Neural cell (in vitro differentiated cells): ENCODE data around the gene MDFIC. TPM values are rescaled to one million over a fixed set of nuclear protein-coding genes. Genes with fewer than 3 reads are reported as not detected.

ENCODE experiments used
- H2AFZ ChIP-seq: fragments of 200-600, 300-800 bp; sonication (generic), shearing (Covaris generic); 2 replicates; pipeline ENCODE4 v1.6.0; 2014; ENCODE audit warnings: low read depth, mild to moderate bottlenecking, antibody characterized with exemption, low read length, moderate library complexity
- H3F3A ChIP-seq: fragments of 200-600 bp; shearing (Covaris generic); 2 replicates; pipeline ENCODE4 v1.6.1; 2016; ENCODE audit warnings: mild to moderate bottlenecking, moderate library complexity, mixed read lengths, antibody characterized with exemption, low read length; ENCODE audit not compliant: insufficient read depth, poor library complexity, severe bottlenecking
- H3K27ac ChIP-seq: fragments of 200-600, 300-800 bp; sonication (generic), shearing (Covaris generic); 2 replicates; pipeline ENCODE4 v1.5.1; 2014; ENCODE audit warnings: mild to moderate bottlenecking, low read length, moderate library complexity
- H3K27me3 ChIP-seq: fragments of 300-800, 200-600 bp; sonication (generic), shearing (Covaris generic); 2 replicates; pipeline ENCODE4 v1.6.0; 2014; ENCODE audit warnings: mild to moderate bottlenecking, low read depth, low read length, moderate library complexity; ENCODE audit not compliant: insufficient read depth
- H3K36me3 ChIP-seq: fragments of 300-800, 200-600 bp; sonication (generic), shearing (Covaris generic); 2 replicates; pipeline ENCODE4 v1.5.1; 2014; ENCODE audit warnings: mild to moderate bottlenecking, antibody characterized with exemption, low read length, moderate library complexity; ENCODE audit not compliant: insufficient read depth
- H3K4me2 ChIP-seq: fragments of 300-800, 200-600 bp; sonication (generic), shearing (Covaris generic); 2 replicates; pipeline ENCODE4 v1.6.0; 2014; ENCODE audit warnings: mild to moderate bottlenecking, low read length
- H3K4me3 ChIP-seq: fragments of 300-800, 200-600 bp; sonication (generic), shearing (Covaris generic); 2 replicates; pipeline ENCODE4 v1.5.1; 2014; ENCODE audit warnings: mild to moderate bottlenecking, low read length, moderate library complexity
- H3K79me2 ChIP-seq: fragments of 200-600 bp; shearing (Covaris generic); replicated peaks from 2 replicates; pipeline ENCODE4 v1.6.0; 2014; ENCODE audit warnings: mild to moderate bottlenecking, low read length, moderate library complexity; ENCODE audit not compliant: insufficient read depth
- H3K9ac ChIP-seq: fragments of 300-800, 200-600 bp; sonication (generic), shearing (Covaris generic); 2 replicates; pipeline ENCODE4 v1.6.1; 2016; ENCODE audit warnings: mild to moderate bottlenecking, low read length, mixed read lengths
- H3K9me2 ChIP-seq: fragments of 200-600 bp; shearing (Covaris generic); 2 replicates; pipeline ENCODE4 v1.6.1; 2016; ENCODE audit warnings: mild to moderate bottlenecking, low read length, mixed read lengths; ENCODE audit not compliant: insufficient read depth
- H3K9me3 ChIP-seq: fragments of 200-600, 300-800 bp; sonication (generic), shearing (Covaris generic); 2 replicates; pipeline ENCODE4 v1.6.1; 2016; ENCODE audit warnings: mild to moderate bottlenecking, mixed run types, low read length, moderate library complexity, mixed read lengths
- H4K20me1 ChIP-seq: fragments of 200-600 bp; shearing (Covaris generic); 2 replicates; pipeline ENCODE4 v1.6.1; 2016; ENCODE audit warnings: mild to moderate bottlenecking, mixed run types; ENCODE audit not compliant: insufficient read depth
- CTCF ChIP-seq: fragments of 450-650 bp; IDR thresholded peaks from 2 replicates; pipeline ENCODE4 v1.5.1; 2014; ENCODE audit warnings: antibody characterized with exemption, mild to moderate bottlenecking, moderate library complexity; ENCODE audit not compliant: poor library complexity, severe bottlenecking
- EP300 ChIP-seq: fragments of 450-650 bp; conservative IDR thresholded peaks from 2 replicates; pipeline ENCODE4 v1.6.1; 2014; ENCODE audit warnings: antibody characterized with exemption, mild to moderate bottlenecking, moderate library complexity; ENCODE audit not compliant: poor library complexity, severe bottlenecking
- EZH2 ChIP-seq: fragments of 200-600, 300-800 bp; shearing (Covaris generic), sonication (generic); IDR thresholded peaks from 2 replicates; pipeline ENCODE4 v1.6.1; 2014; ENCODE audit warnings: antibody characterized with exemption, low read length, borderline replicate concordance, mild to moderate bottlenecking; ENCODE audit not compliant: insufficient read depth, poor library complexity, severe bottlenecking
- MXI1 ChIP-seq: fragments of 450-650 bp; conservative IDR thresholded peaks from 2 replicates; pipeline ENCODE4 v1.6.1; 2014; ENCODE audit warnings: antibody characterized with exemption, mild to moderate bottlenecking; ENCODE audit not compliant: poor library complexity, severe bottlenecking
- POLR2AphosphoS5 ChIP-seq: IDR thresholded peaks from 2 replicates; pipeline ENCODE4 v1.6.1; 2012
- RAD21 ChIP-seq: fragments of 450-650 bp; conservative IDR thresholded peaks from 2 replicates; pipeline ENCODE4 v1.6.1; 2014; ENCODE audit warnings: antibody characterized with exemption, mild to moderate bottlenecking, moderate library complexity
- REST ChIP-seq: IDR thresholded peaks from 2 replicates; pipeline ENCODE4 v1.6.1; 2012; ENCODE audit warnings: borderline replicate concordance
- SMC3 ChIP-seq: fragments of 450-650 bp; conservative IDR thresholded peaks from 2 replicates; pipeline ENCODE4 v1.6.1; 2014; ENCODE audit warnings: antibody characterized with exemption, mild to moderate bottlenecking, moderate library complexity; ENCODE audit not compliant: poor library complexity
- TAF1 ChIP-seq: IDR thresholded peaks from 2 replicates; pipeline ENCODE4 v1.6.1; 2012; ENCODE audit warnings: low read depth
- polyA plus RNA-seq: library from polyadenylated mRNA; depleted of rRNA; stranded (reverse); fragments of >200 nt; gene quantifications from 2 replicates; pipeline ENCODE4 v1.2.3, GENCODE V29; 2014

The MDFIC gene
- polyA plus RNA-seq, 1 donor from 2014 or later: 0.85 TPM

- Histone ChIP-seq H3K9me3 (no peaks in the 10 kb centered on the region), H4K20me1 (no peaks in the 10 kb centered on the region), H2AFZ (no peak overlapping the region), H3K9ac (no peak overlapping the region), H3F3A (no peaks in the 10 kb centered on the region), H3K4me3 (no peak overlapping the region), H3K79me2 (no peaks in the 10 kb centered on the region), H3K27me3 (no peaks in the 10 kb centered on the region), H3K36me3 (no peaks in the 10 kb centered on the region), H3K27ac (no peak overlapping the region), H3K9me2 (no peaks in the 10 kb centered on the region), H3K4me2 (no peak overlapping the region)
- TF ChIP-seq CTCF: no peak
- no peak for TF ChIP-seq SMC3
- TF ChIP-seq TAF1: no peak
- TF ChIP-seq EZH2: no peak
- TF ChIP-seq MXI1: no peak
- TF ChIP-seq EP300: no peak
- TF ChIP-seq RAD21: no peak
Observed at GRCh38 chr7:115014794-115015193, 92.9 kb downstream of the MDFIC start.

- no peaks in the 10 kb centered on the region for H3K79me2 ChIP-seq
- TF ChIP-seq TAF1: no peak
- no peak for TF ChIP-seq EZH2
- no peak for TF ChIP-seq POLR2AphosphoS5
- no peak for TF ChIP-seq MXI1
- no peak for TF ChIP-seq SMC3
- TF ChIP-seq RAD21: no peak
- TF ChIP-seq REST: no peak
- no peak for TF ChIP-seq EP300
- no peaks in the 10 kb centered on the region for H4K20me1 ChIP-seq
- no peaks in the 10 kb centered on the region for H3K9me2 ChIP-seq
- no peaks in the 10 kb centered on the region for H3K27me3 ChIP-seq
- H3K9me3 ChIP-seq: no peaks in the 10 kb centered on the region
- H3F3A ChIP-seq: no peaks in the 10 kb centered on the region
- no peaks in the 10 kb centered on the region for H3K36me3 ChIP-seq
- no peak overlapping the region for H2AFZ ChIP-seq
- no peak overlapping the region for H3K27ac ChIP-seq
- no peak overlapping the region for H3K9ac ChIP-seq
- no peak overlapping the region for H3K4me3 ChIP-seq
- no peak overlapping the region for H3K4me2 ChIP-seq
Observed at GRCh38 chr7:115015619-115016018, 93.7 kb downstream of the MDFIC start.
